GM18858 (cell line): ENCODE data around the gene TRPV3.

Experiments used
- ATAC-seq: cut with Tn5 transposase; IDR thresholded peaks from one replicate; pipeline ENCODE4 v1.9.1; 2021; ENCODE audit not compliant: unreplicated experiment

Gene TRPV3

GRCh38 chr17:3547628-3548027 is 10.0 kb downstream of the TRPV3 start:
- ATAC-seq: no peak

GRCh38 chr17:3546997-3547396 is 10.6 kb downstream of the TRPV3 start:
- no peak for ATAC-seq

- ATAC-seq: no peak
Observed at GRCh38 chr17:3546521-3546920, 11.1 kb downstream of the TRPV3 start.

GRCh38 chr17:3545151-3545550 is 12.5 kb downstream of the TRPV3 start:
- no peak for ATAC-seq

- ATAC-seq: no peak
Observed at GRCh38 chr17:3544365-3544764, 13.2 kb downstream of the TRPV3 start.

- ATAC-seq: no peak
Observed at GRCh38 chr17:3543453-3543852, 14.2 kb downstream of the TRPV3 start.

GRCh38 chr17:3542410-3543088 is 15.1 kb downstream of the TRPV3 start:
- no peak for ATAC-seq

GRCh38 chr17:3539881-3540540 is 17.6 kb downstream of the TRPV3 start:
- no peak for ATAC-seq

- no peak for ATAC-seq
Observed at GRCh38 chr17:3536716-3537115, 20.9 kb downstream of the TRPV3 start.

GRCh38 chr17:3535253-3535995 is 22.2 kb downstream of the TRPV3 start:
- no peak for ATAC-seq

GRCh38 chr17:3534881-3535252 is 22.7 kb downstream of the TRPV3 start:
- ATAC-seq: no peak

GRCh38 chr17:3533752-3534151 is 23.9 kb downstream of the TRPV3 start:
- ATAC-seq: no peak

GRCh38 chr17:3532859-3533142 is 24.8 kb downstream of the TRPV3 start:
- no peak for ATAC-seq

- no peak for ATAC-seq
Observed at GRCh38 chr17:3532106-3532858, 25.3 kb downstream of the TRPV3 start.

GRCh38 chr17:3531266-3532101 is 26.1 kb downstream of the TRPV3 start:
- no peak for ATAC-seq

GRCh38 chr17:3529817-3530741 is 27.5 kb downstream of the TRPV3 start:
- ATAC-seq: no peak

GRCh38 chr17:3528880-3529511 is 28.6 kb downstream of the TRPV3 start:
- ATAC-seq: no peak

GRCh38 chr17:3528403-3528851 is 29.2 kb downstream of the TRPV3 start:
- ATAC-seq: no peak

- ATAC-seq: no peak
Observed at GRCh38 chr17:3527896-3528295, 29.7 kb downstream of the TRPV3 start.
